Suprapubic skin (tissue), 4 donors: Measurements from ENCODE around the gene PRICKLE1. TPM values are rescaled to one million over a fixed set of nuclear protein-coding genes. Genes with fewer than 3 reads are reported as not detected.
A peak's percentile ranks its signal among the peaks of the same experiment; 100 is the strongest.

ENCODE experiments used
- DNase-seq, 2 donors: peaks; one replicate each; pipeline ENCODE4 v3.0.0-alpha.2; 2019; ENCODE audit warnings: low spot score in 2 of 2
- H3K27ac ChIP-seq: fragments of 200-600 bp; sonication (generic); one replicate; pipeline ENCODE4 v1.5.1; 2019
- H3K27me3 ChIP-seq: fragments of 200-600 bp; sonication (generic); one replicate; pipeline ENCODE4 v1.5.1; 2019
- H3K36me3 ChIP-seq: fragments of 200-600 bp; sonication (generic); one replicate; pipeline ENCODE4 v1.5.1; 2019
- H3K4me1 ChIP-seq: fragments of 200-600 bp; sonication (generic); one replicate; pipeline ENCODE4 v1.5.1; 2019
- H3K4me3 ChIP-seq: fragments of 200-600 bp; sonication (generic); one replicate; pipeline ENCODE4 v1.5.1; 2019; ENCODE audit warnings: mild to moderate bottlenecking
- H3K9me3 ChIP-seq: fragments of 200-600 bp; sonication (generic); one replicate; pipeline ENCODE4 v1.5.1; 2019
- EP300 ChIP-seq: sonication (generic); formaldehyde crosslinking; IDR thresholded peaks from one replicate; pipeline ENCODE4 v1.6.1; 2017; ENCODE audit warnings: antibody characterized with exemption
- POLR2A ChIP-seq, 2 donors: fragments of 450-650 bp; IDR thresholded peaks; one replicate each; pipeline ENCODE4 v1.6.1; 2017; ENCODE audit warnings: antibody characterized with exemption in 2 of 2, mild to moderate bottlenecking in 2 of 2, moderate library complexity in 2 of 2
- POLR2AphosphoS5 ChIP-seq, 3 donors: sonication (generic); formaldehyde crosslinking; IDR thresholded peaks; one replicate each; pipeline ENCODE4 v1.6.1; 2017; ENCODE audit warnings: antibody characterized with exemption in 3 of 3
- WGBS: methylation state at CpG from one replicate; pipeline ENCODE4 v1.1.5; 2018; 5-methylcytosine and 5-hydroxymethylcytosine counted together
- total RNA-seq, 4 donors: library from RNA; depleted of rRNA; stranded (reverse); fragments of >200 nt; gene quantifications; one replicate each; pipeline ENCODE4 v1.1.0, GENCODE V29; 2016
- TF ChIP-seq, protein P1 (sequence below), 2 donors: fragments of 200-600 bp in 1 of 2; fragments of 450-650 bp in 1 of 2; sonication (generic) in 1 of 2; IDR thresholded peaks; one replicate each; pipeline ENCODE4 v1.5.1; 2016 to 2019; ENCODE audit warnings: antibody characterized with exemption in 2 of 2, mild to moderate bottlenecking in 1 of 2, moderate library complexity in 1 of 2

The PRICKLE1 gene
- 10 to 100 TPM in 1 of 4 donors, 1 to 10 TPM in 3; 5.8 to 18.9 (median 6.9) TPM for total RNA-seq

GRCh38 chr12:42589465-42590329 is at the start of gene PRICKLE1:
TSS of gene PRICKLE1 (minus strand) at chr12:42589746. CDS start at chr12:42472516, 117,230 bp downstream.
- no peaks in the 10 kb centered on the region for H3K9me3 ChIP-seq
- DNase-seq: peak in 1 of 2 donors; percentile 62
- H3K36me3 ChIP-seq: no peaks in the 10 kb centered on the region
- H3K27me3 ChIP-seq: no peaks in the 10 kb centered on the region
- 1% methylated on average over 21 of the region's 107 CpGs for WGBS
- no peak for TF ChIP-seq POLR2AphosphoS5 (IDR thresholded peaks at IDR 0.05)
- TF ChIP-seq, protein P1, sequence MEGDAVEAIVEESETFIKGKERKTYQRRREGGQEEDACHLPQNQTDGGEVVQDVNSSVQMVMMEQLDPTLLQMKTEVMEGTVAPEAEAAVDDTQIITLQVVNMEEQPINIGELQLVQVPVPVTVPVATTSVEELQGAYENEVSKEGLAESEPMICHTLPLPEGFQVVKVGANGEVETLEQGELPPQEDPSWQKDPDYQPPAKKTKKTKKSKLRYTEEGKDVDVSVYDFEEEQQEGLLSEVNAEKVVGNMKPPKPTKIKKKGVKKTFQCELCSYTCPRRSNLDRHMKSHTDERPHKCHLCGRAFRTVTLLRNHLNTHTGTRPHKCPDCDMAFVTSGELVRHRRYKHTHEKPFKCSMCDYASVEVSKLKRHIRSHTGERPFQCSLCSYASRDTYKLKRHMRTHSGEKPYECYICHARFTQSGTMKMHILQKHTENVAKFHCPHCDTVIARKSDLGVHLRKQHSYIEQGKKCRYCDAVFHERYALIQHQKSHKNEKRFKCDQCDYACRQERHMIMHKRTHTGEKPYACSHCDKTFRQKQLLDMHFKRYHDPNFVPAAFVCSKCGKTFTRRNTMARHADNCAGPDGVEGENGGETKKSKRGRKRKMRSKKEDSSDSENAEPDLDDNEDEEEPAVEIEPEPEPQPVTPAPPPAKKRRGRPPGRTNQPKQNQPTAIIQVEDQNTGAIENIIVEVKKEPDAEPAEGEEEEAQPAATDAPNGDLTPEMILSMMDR (IDR thresholded peaks at IDR 0.05): no peak
- no peak for TF ChIP-seq EP300
- TF ChIP-seq POLR2A (IDR thresholded peaks at IDR 0.05): no peak
- H3K4me1 ChIP-seq: peaks cover 31% of the 10 kb centered on the region
- peak within 1 kb of the TSS; percentile 85 for H3K27ac ChIP-seq
- peak within 1 kb of the TSS; percentile 80 for H3K4me3 ChIP-seq

DNA sequence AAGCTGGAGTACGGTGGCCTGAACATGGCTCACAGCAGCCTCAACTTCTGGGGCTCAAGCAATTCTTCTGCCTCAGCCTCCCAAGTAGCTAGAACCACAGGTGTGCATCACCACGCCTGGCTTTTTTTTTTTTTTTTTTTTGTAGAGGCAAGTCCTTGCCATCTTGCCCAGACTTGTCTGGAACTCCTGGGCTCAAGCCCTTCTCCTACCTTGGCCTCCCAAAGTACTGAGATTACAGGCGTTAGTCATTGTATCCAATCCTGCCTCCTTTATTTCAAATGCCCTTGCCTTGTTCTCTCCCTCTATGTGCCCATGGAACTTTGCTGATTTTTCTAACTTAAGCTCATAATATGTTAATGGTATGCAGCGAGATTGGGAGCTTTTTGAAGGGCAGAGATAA is 49.2 kb upstream of the PRICKLE1 start:
- no peak overlapping the region for H3K4me3 ChIP-seq
- TF ChIP-seq, protein P1 (IDR thresholded peaks at IDR 0.05): no peak
- TF ChIP-seq POLR2AphosphoS5 (IDR thresholded peaks at IDR 0.05): no peak
- H3K4me1 ChIP-seq: no peaks in the 10 kb centered on the region
- no peaks in the 10 kb centered on the region for H3K36me3 ChIP-seq
- H3K27me3 ChIP-seq: no peaks in the 10 kb centered on the region
- WGBS: 91% methylated on average over 4 of the region's 4 CpGs
- no peak overlapping the region for H3K27ac ChIP-seq
- no peak for DNase-seq
- H3K9me3 ChIP-seq: no peaks in the 10 kb centered on the region

- H3K4me3 ChIP-seq: no peak overlapping the region
- no peaks in the 10 kb centered on the region for H3K4me1 ChIP-seq
- H3K27me3 ChIP-seq: no peaks in the 10 kb centered on the region
- H3K9me3 ChIP-seq: no peaks in the 10 kb centered on the region
- H3K36me3 ChIP-seq: no peaks in the 10 kb centered on the region
- no peak overlapping the region for H3K27ac ChIP-seq
- no peak for TF ChIP-seq POLR2AphosphoS5 (IDR thresholded peaks at IDR 0.05)
- TF ChIP-seq, protein P1 (IDR thresholded peaks at IDR 0.05): no peak
- no peak for DNase-seq
Observed at GRCh38 chr12:42638011-42638410, 48.5 kb upstream of the PRICKLE1 start.

DNA sequence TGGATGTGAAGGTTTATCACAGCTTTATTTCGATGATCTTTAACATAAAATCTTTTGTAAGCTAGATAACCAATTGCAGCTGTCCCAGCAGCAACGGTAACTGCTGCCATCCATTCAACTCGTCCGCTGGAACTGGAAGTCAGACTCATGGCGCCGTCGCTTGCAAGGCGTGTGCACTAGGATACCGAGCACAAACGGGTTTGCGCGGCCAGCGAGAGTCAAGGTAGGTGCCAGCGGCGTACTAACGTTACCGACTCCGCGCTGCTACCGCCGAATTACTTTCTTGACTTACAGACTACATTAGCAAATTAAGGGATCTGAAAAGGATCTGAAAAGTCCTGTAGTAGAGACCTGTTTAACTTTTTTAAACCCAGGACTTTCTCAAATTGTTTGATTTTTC is 47.4 kb upstream of the PRICKLE1 start:
- no peaks in the 10 kb centered on the region for H3K9me3 ChIP-seq
- TF ChIP-seq EP300: no peak
- TF ChIP-seq, protein P1 (IDR thresholded peaks at IDR 0.05): no peak
- TF ChIP-seq POLR2AphosphoS5 (IDR thresholded peaks at IDR 0.05): no peak
- TF ChIP-seq POLR2A (IDR thresholded peaks at IDR 0.05): no peak
- WGBS: 96% methylated on average over 21 of the region's 21 CpGs
- no peak overlapping the region for H3K27ac ChIP-seq
- no peak for DNase-seq
- no peaks in the 10 kb centered on the region for H3K27me3 ChIP-seq
- H3K4me1 ChIP-seq: no peaks in the 10 kb centered on the region
- no peak overlapping the region for H3K4me3 ChIP-seq
- no peaks in the 10 kb centered on the region for H3K36me3 ChIP-seq

GRCh38 chr12:42633594-42633993 is 44.0 kb upstream of the PRICKLE1 start:
- no peaks in the 10 kb centered on the region for H3K36me3 ChIP-seq
- no peak overlapping the region for H3K4me3 ChIP-seq
- H3K27me3 ChIP-seq: no peaks in the 10 kb centered on the region
- no peaks in the 10 kb centered on the region for H3K9me3 ChIP-seq
- TF ChIP-seq, protein P1 (IDR thresholded peaks at IDR 0.05): no peak
- TF ChIP-seq POLR2AphosphoS5 (IDR thresholded peaks at IDR 0.05) (no peak), EP300 (no peak), POLR2A (IDR thresholded peaks at IDR 0.05) (no peak)
- H3K4me1 ChIP-seq: no peaks in the 10 kb centered on the region
- DNase-seq: no peak
- H3K27ac ChIP-seq: no peak overlapping the region
- 67% methylated on average over 4 of the region's 4 CpGs for WGBS
